Fibroblast of mammary gland (primary cell): ENCODE measurements around the gene DYRK1A.

ENCODE experiments used
- DNase-seq: peaks from one replicate; pipeline ENCODE4 v3.0.0-alpha.2; 2010; ENCODE audit warnings: low read depth
- H3K4me3 ChIP-seq: 2 replicates; pipeline ENCODE4 v1.5.1; 2011; ENCODE audit warnings: low read depth, mild to moderate bottlenecking, low read length, moderate library complexity; ENCODE audit not compliant: control insufficient read depth
- CTCF ChIP-seq: conservative IDR thresholded peaks from 2 replicates; pipeline ENCODE4 v1.5.1; 2011; ENCODE audit warnings: low read depth, low read length, inconsistent platforms; ENCODE audit not compliant: control insufficient read depth, insufficient read depth

DYRK1A gene

GRCh38 chr21:37369307-37369854 lies 2.8 kb downstream of the DYRK1A start:
- peak overlapping the region; percentile 11 for H3K4me3 ChIP-seq
- TF ChIP-seq CTCF, result no peak
- no peak for DNase-seq

- no peak for TF ChIP-seq CTCF
- peak; percentile 69 for DNase-seq
- peak overlapping the region; percentile 12 for H3K4me3 ChIP-seq
Observed at GRCh38 chr21:37370152-37371040, 3.8 kb downstream of the DYRK1A start.

- TF ChIP-seq CTCF, result no peak
- no peak overlapping the region for H3K4me3 ChIP-seq
- no peak for DNase-seq
Observed at GRCh38 chr21:37371041-37371397, 4.4 kb downstream of the DYRK1A start.

- no peak overlapping the region for H3K4me3 ChIP-seq
- TF ChIP-seq CTCF, result no peak
- no peak for DNase-seq
Observed at GRCh38 chr21:37372127-37372731, 5.7 kb downstream of the DYRK1A start.

- no peak overlapping the region for H3K4me3 ChIP-seq
- TF ChIP-seq CTCF, result no peak
- no peak for DNase-seq
Observed at GRCh38 chr21:37372951-37373350, 6.4 kb downstream of the DYRK1A start.

- peak; percentile 34 for DNase-seq
- no peak for TF ChIP-seq CTCF
- H3K4me3 ChIP-seq, result no peak overlapping the region
Observed at GRCh38 chr21:37373539-37373938, 7.0 kb downstream of the DYRK1A start.
